Measurements from ENCODE around the gene NFKB1.
"Not testable (repeated sequence)": the region's sequence is repeated elsewhere in the genome, so short reads cannot be mapped to it uniquely, and the experiment has no call there.

Gene NFKB1

GRCh38 chr4:102500696-102501446 is at the start of gene NFKB1:
NFKB1 (plus strand) TSS chr4:102501359; CDS start chr4:102525519, 24,160 bp downstream.
- peak; percentile 38 for DNase-seq (ENCODE audit: low read depth)

GRCh38 chr4:102452854-102453253 is 48.3 kb upstream of the NFKB1 start:
- DNase-seq (ENCODE audit: low read depth) = no peak

- no peak for DNase-seq (ENCODE audit: low read depth)
Observed at GRCh38 chr4:102453827-102454226, 47.3 kb upstream of the NFKB1 start.

- DNase-seq (ENCODE audit: low read depth) = no peak
Observed at GRCh38 chr4:102454268-102454667, 46.9 kb upstream of the NFKB1 start.

GRCh38 chr4:102454981-102455685 is 46.0 kb upstream of the NFKB1 start:
- peak; percentile 13 for DNase-seq (ENCODE audit: low read depth)

GRCh38 chr4:102455750-102456149 is 45.4 kb upstream of the NFKB1 start:
- no peak for DNase-seq (ENCODE audit: low read depth)

- no peak for DNase-seq (ENCODE audit: low read depth)
Observed at GRCh38 chr4:102466298-102466697, 34.9 kb upstream of the NFKB1 start.

- no peak for DNase-seq (ENCODE audit: low read depth)
Observed at GRCh38 chr4:102469806-102470205, 31.4 kb upstream of the NFKB1 start.

GRCh38 chr4:102472441-102473013 is 28.6 kb upstream of the NFKB1 start:
- DNase-seq (ENCODE audit: low read depth) = no peak

- DNase-seq (ENCODE audit: low read depth) = no peak
Observed at GRCh38 chr4:102473476-102473875, 27.7 kb upstream of the NFKB1 start.

GRCh38 chr4:102474736-102475504 is 26.2 kb upstream of the NFKB1 start:
- DNase-seq (ENCODE audit: low read depth) = no peak

- DNase-seq (ENCODE audit: low read depth) = no peak
Observed at GRCh38 chr4:102477657-102478056, 23.5 kb upstream of the NFKB1 start.

- no peak for DNase-seq (ENCODE audit: low read depth)
Observed at GRCh38 chr4:102478186-102478585, 23.0 kb upstream of the NFKB1 start.

GRCh38 chr4:102479832-102480231 is 21.3 kb upstream of the NFKB1 start:
- DNase-seq (ENCODE audit: low read depth) = not testable (repeated sequence)

- no peak for DNase-seq (ENCODE audit: low read depth)
Observed at GRCh38 chr4:102483120-102483519, 18.0 kb upstream of the NFKB1 start.

- DNase-seq (ENCODE audit: low read depth) = not testable (repeated sequence)
Observed at GRCh38 chr4:102483990-102484692, 17.0 kb upstream of the NFKB1 start.

- no peak for DNase-seq (ENCODE audit: low read depth)
Observed at GRCh38 chr4:102492531-102493241, 8.5 kb upstream of the NFKB1 start.

- DNase-seq (ENCODE audit: low read depth) = no peak
Observed at GRCh38 chr4:102493257-102493656, 7.9 kb upstream of the NFKB1 start.

- DNase-seq (ENCODE audit: low read depth) = no peak
Observed at GRCh38 chr4:102493794-102494193, 7.4 kb upstream of the NFKB1 start.

- DNase-seq (ENCODE audit: low read depth) = no peak
Observed at GRCh38 chr4:102494603-102495002, 6.6 kb upstream of the NFKB1 start.

- DNase-seq (ENCODE audit: low read depth) = no peak
Observed at GRCh38 chr4:102497986-102498385, 3.2 kb upstream of the NFKB1 start.
